Adrenal gland (tissue), 12 donors: ENCODE results near the gene KLC4. TPM values are rescaled to one million over a fixed set of nuclear protein-coding genes. Genes with fewer than 3 reads are reported as not detected.
A peak's percentile ranks its signal among the peaks of the same experiment; 100 is the strongest.

Experiments
- DNase-seq, 7 donors: peaks; one replicate each; pipeline ENCODE4 v3.0.0-alpha.2; 2019 to 2020
- H3K27ac ChIP-seq, 5 donors: fragments of 200-600 bp; sonication (generic) in 4 of 5; 1 replicate in 3 of 5; 2 replicates in 2 of 5; pipeline versions ENCODE4 v1.5.1 to v1.8.0; 2016 to 2020; ENCODE audit warnings: mild to moderate bottlenecking in 1 of 5
- H3K27me3 ChIP-seq: fragments of 200-600 bp; 2 replicates; pipeline ENCODE4 v1.8.0; 2021
- H3K36me3 ChIP-seq, 2 donors: fragments of 200-600 bp; replicated peaks in 1 of 2; 1 replicate in 1 of 2; 2 replicates in 1 of 2; pipeline versions ENCODE4 v1.5.1 to v1.8.0; 2018 to 2022
- H3K4me1 ChIP-seq, 2 donors: fragments of 200-600 bp; replicated peaks in 1 of 2; 1 replicate in 1 of 2; 2 replicates in 1 of 2; pipeline versions ENCODE4 v1.5.1 to v1.8.0; 2018 to 2021
- H3K4me3 ChIP-seq, 4 donors: fragments of 200-600 bp; sonication (generic) in 3 of 4; one replicate each; pipeline ENCODE4 v1.5.1; 2016 to 2018
- H3K9me3 ChIP-seq, 3 donors: fragments of 200-600 bp; sonication (generic) in 1 of 3; replicated peaks in 1 of 3; 1 replicate in 2 of 3; 2 replicates in 1 of 3; pipeline versions ENCODE4 v1.5.1 to v1.8.0; 2016 to 2021
- POLR2A ChIP-seq, 2 donors: fragments of 450-650 bp; IDR thresholded peaks; one replicate each; pipeline ENCODE4 v1.6.1; 2017; ENCODE audit warnings: antibody characterized with exemption in 2 of 2, mild to moderate bottlenecking in 2 of 2, moderate library complexity in 1 of 2
- WGBS, 4 donors: extraction: QIAGEN DNeasy Blood & Tissue Kit in 2 of 4; methylation state at CpG; one replicate each; pipeline versions ENCODE4 v1.1.5 to v1.1.7; 2013 to 2017; 5-methylcytosine and 5-hydroxymethylcytosine counted together
- intact Hi-C, 2 donors: fragments of 100-400 bp; cut with DNase I; formaldehyde crosslinking; loops; one replicate each; pipeline versions ENCODE4 v1.14.1 to v1.15.0; 2022 to 2023
- polyA plus RNA-seq, 3 donors: library from polyadenylated mRNA; stranded (reverse); fragments of 200-250 nt in 2 of 3; fragments of 350-450 nt in 1 of 3; fragmentation: Illumina TruSeq in 1 of 3; extraction: RNeasy Lipid Tissue Mini Kit (QIAGEN cat#74804) in 1 of 3; gene quantifications; one replicate each; pipeline ENCODE4 v1.2.3, GENCODE V29; 2013 to 2014
- total RNA-seq, 9 donors: library from RNA; depleted of rRNA in 4 of 9; stranded (reverse); fragments of >200 nt in 4 of 9; fragments of 120-200 nt in 1 of 9; fragmentation: NEBNext Ultra II Directional in 1 of 9; extraction: Animal tissue kit (Norgen Biotek cat#: 25700) in 1 of 9; gene quantifications; one replicate each; pipeline versions ENCODE4 v1.1.0 to v1.2.4, GENCODE V29; 2013 to 2023
- TF ChIP-seq, protein P1 (sequence below), 6 experiments: fragments of 450-650 bp in 4 of 6; fragments of 200-600 bp in 2 of 6; sonication (generic) in 1 of 6; IDR thresholded peaks; 1 replicate in 5 of 6; 2 replicates in 1 of 6; pipeline versions ENCODE4 v1.5.1 to v1.8.0; 2016 to 2021; ENCODE audit warnings: antibody characterized with exemption in 6 of 6, mild to moderate bottlenecking in 2 of 6, moderate library complexity in 1 of 6
- donor health status: healthy with polysubstance abuse.
- donor health status: Bipolar disorder and iron deficiency.
- donor health status: DM: yes; HTN: yes; CAD: no.
- donor health status: DM: no; HTN: no; CAD: no.
- donor health status: DM: no; HTN: no; CAD: no.
- donor health status: DM: yes; HTN: yes; CAD: no.

Gene KLC4
- total and polyA plus RNA-seq, 12 donors: 14.2 to 84.9 (median 33.9) TPM

GRCh38 chr6:43020052-43020705 lies 39.3 kb upstream of the KLC4 start:
- Histone ChIP-seq H3K36me3 (peaks cover 0 to 38% of the 10 kb centered on the region in 2 donors), H3K27ac (peak overlapping the region in 2 of 5 donors; percentile 84 to 97), H3K27me3 (no peaks in the 10 kb centered on the region), H3K9me3 (no peaks in the 10 kb centered on the region), H3K4me3 (no peak overlapping the region), H3K4me1 (peaks cover 28 to 51% of the 10 kb centered on the region in 2 donors)
- intact Hi-C loops: no loop called here
- WGBS, 4 donors: 91 to 99% (median 98%) methylated on average over 3 of the region's 3 CpGs
- no peak for DNase-seq
- TF ChIP-seq, protein P1, sequence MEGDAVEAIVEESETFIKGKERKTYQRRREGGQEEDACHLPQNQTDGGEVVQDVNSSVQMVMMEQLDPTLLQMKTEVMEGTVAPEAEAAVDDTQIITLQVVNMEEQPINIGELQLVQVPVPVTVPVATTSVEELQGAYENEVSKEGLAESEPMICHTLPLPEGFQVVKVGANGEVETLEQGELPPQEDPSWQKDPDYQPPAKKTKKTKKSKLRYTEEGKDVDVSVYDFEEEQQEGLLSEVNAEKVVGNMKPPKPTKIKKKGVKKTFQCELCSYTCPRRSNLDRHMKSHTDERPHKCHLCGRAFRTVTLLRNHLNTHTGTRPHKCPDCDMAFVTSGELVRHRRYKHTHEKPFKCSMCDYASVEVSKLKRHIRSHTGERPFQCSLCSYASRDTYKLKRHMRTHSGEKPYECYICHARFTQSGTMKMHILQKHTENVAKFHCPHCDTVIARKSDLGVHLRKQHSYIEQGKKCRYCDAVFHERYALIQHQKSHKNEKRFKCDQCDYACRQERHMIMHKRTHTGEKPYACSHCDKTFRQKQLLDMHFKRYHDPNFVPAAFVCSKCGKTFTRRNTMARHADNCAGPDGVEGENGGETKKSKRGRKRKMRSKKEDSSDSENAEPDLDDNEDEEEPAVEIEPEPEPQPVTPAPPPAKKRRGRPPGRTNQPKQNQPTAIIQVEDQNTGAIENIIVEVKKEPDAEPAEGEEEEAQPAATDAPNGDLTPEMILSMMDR (IDR thresholded peaks at IDR 0.05): no peak

- H3K9me3 ChIP-seq: no peaks in the 10 kb centered on the region
- peaks cover 0 to 45% of the 10 kb centered on the region in 2 donors for H3K36me3 ChIP-seq
- peaks cover 25 to 45% of the 10 kb centered on the region in 2 donors for H3K4me1 ChIP-seq
- TF ChIP-seq, protein P1 (IDR thresholded peaks at IDR 0.05): no peak
- no peak for TF ChIP-seq POLR2A (IDR thresholded peaks at IDR 0.05)
- H3K27ac ChIP-seq: peak overlapping the region; percentile 77 to 97 (median 84)
- intact Hi-C loops: no loop called here
- H3K4me3 ChIP-seq: peak overlapping the region in 2 of 4 donors; percentile 76 to 99
- DNase-seq: peak in 1 of 7 donors; percentile 29
- no peaks in the 10 kb centered on the region for H3K27me3 ChIP-seq
- 32 to 52% (median 48%) methylated on average over 4 to 5 of the region's 5 CpGs for WGBS, 4 donors
These were observed 38.6 kb upstream of the KLC4 start for GRCh38 chr6:43020847-43021246.

DNA sequence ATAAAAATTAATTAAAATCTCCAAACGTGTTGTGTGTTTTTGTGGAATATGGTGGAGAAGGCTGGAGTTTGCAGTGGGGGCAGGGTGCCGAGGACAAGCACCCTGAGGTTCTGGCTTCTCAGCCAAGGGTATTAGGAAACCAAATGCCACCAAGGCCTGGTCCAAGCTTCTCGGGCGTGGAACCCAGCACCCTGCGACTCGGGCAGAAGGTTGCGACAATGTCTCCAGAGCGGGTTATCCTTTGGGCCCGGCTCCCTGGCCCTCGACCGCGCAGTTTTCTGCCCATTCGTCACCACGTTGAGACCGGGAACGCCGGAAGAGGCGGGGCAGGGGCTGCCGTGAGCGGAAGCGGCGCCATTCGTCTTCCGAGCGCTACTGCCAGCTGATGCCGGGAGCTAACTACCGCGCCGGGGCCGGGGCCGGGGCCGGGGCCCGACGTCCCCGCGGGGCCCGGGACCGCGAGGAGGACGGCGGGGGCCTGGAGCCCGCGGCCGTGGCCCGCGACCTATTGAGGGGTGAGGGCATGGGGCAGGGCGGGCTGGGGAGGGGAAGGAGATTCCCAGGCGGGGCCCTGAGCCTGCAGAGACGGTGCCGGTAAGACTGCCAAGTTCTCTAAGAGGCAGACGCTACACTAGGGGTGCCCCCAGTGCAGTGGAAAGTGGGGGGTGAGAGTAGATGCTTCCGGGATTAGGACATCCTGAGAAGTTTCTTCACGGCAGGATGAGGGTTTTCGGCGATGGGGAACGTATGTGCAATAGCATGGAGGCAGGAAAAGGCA lies 38.0 kb upstream of the KLC4 start, which contains the start of gene RRP36:
Gene RRP36 (plus strand): TSS at position 354 of the 778 bp plus-strand sequence. CDS start 32 bp downstream, at position 386.
- intact Hi-C loops: no loop called here
- Histone ChIP-seq H3K27ac (peak within 1 kb of the TSS; percentile 77 to 97 (median 84)), H3K9me3 (no peaks in the 10 kb centered on the region), H3K4me1 (peaks cover 19 to 38% of the 10 kb centered on the region in 2 donors), H3K27me3 (no peaks in the 10 kb centered on the region), H3K36me3 (peaks cover 0 to 51% of the 10 kb centered on the region in 2 donors), H3K4me3 (peak within 1 kb of the TSS; percentile 76 to 99 (median 91))
- TF ChIP-seq, protein P1 (IDR thresholded peaks at IDR 0.05): no peak
- peak in 1 of 2 donors; percentile 57 for TF ChIP-seq POLR2A (IDR thresholded peaks at IDR 0.05)
- 1% methylated on average over 19 to 56 of the region's 56 CpGs for WGBS, 4 donors
- peak; percentile 78 to 86 (median 82) for DNase-seq

DNA sequence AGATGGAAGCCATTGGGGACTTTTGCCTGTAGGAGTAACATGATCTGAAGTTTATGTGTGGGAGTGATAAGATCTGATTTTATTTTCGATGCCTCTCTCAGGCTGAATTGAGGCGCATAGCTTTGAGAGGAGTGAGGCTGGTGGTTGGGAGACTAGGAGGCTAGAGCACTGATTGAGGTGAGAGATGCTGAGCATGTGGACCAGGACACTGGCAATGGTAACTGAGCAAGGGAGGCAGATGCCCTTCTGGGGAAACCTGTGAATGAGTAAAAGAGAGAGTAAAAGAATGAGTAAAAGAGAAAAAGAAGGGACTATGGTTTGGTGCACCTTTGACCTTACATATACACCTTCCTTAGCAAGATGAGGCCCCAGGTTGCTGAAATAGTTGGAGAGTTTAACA lies 35.0 kb upstream of the KLC4 start:
- WGBS, 4 donors: 84 to 100% (median 95%) methylated on average over 2 of the region's 2 CpGs
- H3K4me1 ChIP-seq: peaks cover 10 to 28% of the 10 kb centered on the region in 2 donors
- H3K4me3 ChIP-seq: no peak overlapping the region
- no peaks in the 10 kb centered on the region for H3K9me3 ChIP-seq
- intact Hi-C loops: no loop called here
- H3K27me3 ChIP-seq: no peaks in the 10 kb centered on the region
- H3K36me3 ChIP-seq: peaks cover 0 to 56% of the 10 kb centered on the region in 2 donors
- TF ChIP-seq, protein P1 (IDR thresholded peaks at IDR 0.05): no peak
- TF ChIP-seq POLR2A (IDR thresholded peaks at IDR 0.05): no peak
- no peak overlapping the region for H3K27ac ChIP-seq
- DNase-seq: no peak
